ENCODE data around the gene APOF. TPM values are rescaled to one million over a fixed set of nuclear protein-coding genes. Genes with fewer than 3 reads are reported as not detected.
A peak's percentile ranks its signal among the peaks of the same experiment; 100 is the strongest.

The APOF gene
- total and polyA plus RNA-seq, 2 of the 8 experiments (the other 6 are each of a cell fraction or from before 2014, with no cell fraction given) = not detected

DNA sequence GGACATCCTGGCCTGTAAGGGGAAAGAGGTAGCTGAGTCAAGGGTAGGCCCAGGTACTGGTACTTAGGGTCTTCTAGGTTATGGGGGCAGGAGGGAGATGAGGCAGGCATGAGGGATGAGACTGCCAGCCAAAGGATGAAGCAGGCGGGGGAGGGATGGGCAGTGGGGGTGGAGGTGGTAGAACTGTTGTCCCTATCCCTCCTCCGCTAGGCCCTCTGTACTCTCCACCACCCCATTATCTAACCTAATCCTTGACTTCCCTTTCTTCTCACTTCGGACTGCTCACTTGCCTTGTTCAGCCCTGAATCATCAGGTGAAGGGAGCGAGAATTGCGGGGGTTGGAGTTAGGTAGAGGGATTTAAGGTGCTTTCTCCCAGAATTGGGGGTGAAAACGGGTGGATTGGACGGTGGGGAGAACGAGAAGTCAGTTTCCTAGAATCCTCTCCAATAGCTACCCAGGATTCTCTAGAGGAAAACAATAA lies 29.4 kb downstream of the APOF start (continued):
- TF ChIP-seq, protein P1, sequence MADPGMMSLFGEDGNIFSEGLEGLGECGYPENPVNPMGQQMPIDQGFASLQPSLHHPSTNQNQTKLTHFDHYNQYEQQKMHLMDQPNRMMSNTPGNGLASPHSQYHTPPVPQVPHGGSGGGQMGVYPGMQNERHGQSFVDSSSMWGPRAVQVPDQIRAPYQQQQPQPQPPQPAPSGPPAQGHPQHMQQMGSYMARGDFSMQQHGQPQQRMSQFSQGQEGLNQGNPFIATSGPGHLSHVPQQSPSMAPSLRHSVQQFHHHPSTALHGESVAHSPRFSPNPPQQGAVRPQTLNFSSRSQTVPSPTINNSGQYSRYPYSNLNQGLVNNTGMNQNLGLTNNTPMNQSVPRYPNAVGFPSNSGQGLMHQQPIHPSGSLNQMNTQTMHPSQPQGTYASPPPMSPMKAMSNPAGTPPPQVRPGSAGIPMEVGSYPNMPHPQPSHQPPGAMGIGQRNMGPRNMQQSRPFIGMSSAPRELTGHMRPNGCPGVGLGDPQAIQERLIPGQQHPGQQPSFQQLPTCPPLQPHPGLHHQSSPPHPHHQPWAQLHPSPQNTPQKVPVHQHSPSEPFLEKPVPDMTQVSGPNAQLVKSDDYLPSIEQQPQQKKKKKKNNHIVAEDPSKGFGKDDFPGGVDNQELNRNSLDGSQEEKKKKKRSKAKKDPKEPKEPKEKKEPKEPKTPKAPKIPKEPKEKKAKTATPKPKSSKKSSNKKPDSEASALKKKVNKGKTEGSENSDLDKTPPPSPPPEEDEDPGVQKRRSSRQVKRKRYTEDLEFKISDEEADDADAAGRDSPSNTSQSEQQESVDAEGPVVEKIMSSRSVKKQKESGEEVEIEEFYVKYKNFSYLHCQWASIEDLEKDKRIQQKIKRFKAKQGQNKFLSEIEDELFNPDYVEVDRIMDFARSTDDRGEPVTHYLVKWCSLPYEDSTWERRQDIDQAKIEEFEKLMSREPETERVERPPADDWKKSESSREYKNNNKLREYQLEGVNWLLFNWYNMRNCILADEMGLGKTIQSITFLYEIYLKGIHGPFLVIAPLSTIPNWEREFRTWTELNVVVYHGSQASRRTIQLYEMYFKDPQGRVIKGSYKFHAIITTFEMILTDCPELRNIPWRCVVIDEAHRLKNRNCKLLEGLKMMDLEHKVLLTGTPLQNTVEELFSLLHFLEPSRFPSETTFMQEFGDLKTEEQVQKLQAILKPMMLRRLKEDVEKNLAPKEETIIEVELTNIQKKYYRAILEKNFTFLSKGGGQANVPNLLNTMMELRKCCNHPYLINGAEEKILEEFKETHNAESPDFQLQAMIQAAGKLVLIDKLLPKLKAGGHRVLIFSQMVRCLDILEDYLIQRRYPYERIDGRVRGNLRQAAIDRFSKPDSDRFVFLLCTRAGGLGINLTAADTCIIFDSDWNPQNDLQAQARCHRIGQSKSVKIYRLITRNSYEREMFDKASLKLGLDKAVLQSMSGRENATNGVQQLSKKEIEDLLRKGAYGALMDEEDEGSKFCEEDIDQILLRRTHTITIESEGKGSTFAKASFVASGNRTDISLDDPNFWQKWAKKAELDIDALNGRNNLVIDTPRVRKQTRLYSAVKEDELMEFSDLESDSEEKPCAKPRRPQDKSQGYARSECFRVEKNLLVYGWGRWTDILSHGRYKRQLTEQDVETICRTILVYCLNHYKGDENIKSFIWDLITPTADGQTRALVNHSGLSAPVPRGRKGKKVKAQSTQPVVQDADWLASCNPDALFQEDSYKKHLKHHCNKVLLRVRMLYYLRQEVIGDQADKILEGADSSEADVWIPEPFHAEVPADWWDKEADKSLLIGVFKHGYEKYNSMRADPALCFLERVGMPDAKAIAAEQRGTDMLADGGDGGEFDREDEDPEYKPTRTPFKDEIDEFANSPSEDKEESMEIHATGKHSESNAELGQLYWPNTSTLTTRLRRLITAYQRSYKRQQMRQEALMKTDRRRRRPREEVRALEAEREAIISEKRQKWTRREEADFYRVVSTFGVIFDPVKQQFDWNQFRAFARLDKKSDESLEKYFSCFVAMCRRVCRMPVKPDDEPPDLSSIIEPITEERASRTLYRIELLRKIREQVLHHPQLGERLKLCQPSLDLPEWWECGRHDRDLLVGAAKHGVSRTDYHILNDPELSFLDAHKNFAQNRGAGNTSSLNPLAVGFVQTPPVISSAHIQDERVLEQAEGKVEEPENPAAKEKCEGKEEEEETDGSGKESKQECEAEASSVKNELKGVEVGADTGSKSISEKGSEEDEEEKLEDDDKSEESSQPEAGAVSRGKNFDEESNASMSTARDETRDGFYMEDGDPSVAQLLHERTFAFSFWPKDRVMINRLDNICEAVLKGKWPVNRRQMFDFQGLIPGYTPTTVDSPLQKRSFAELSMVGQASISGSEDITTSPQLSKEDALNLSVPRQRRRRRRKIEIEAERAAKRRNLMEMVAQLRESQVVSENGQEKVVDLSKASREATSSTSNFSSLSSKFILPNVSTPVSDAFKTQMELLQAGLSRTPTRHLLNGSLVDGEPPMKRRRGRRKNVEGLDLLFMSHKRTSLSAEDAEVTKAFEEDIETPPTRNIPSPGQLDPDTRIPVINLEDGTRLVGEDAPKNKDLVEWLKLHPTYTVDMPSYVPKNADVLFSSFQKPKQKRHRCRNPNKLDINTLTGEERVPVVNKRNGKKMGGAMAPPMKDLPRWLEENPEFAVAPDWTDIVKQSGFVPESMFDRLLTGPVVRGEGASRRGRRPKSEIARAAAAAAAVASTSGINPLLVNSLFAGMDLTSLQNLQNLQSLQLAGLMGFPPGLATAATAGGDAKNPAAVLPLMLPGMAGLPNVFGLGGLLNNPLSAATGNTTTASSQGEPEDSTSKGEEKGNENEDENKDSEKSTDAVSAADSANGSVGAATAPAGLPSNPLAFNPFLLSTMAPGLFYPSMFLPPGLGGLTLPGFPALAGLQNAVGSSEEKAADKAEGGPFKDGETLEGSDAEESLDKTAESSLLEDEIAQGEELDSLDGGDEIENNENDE (IDR thresholded peaks at IDR 0.05; ENCODE audit: insufficient replicate concordance, low read length) = no peak
- TF ChIP-seq SIX5 (IDR thresholded peaks at IDR 0.05; ENCODE audit: low read depth, low read length) (no peak), SP4 (IDR thresholded peaks at IDR 0.05; ENCODE audit: low read length) (no peak), EGR1 (IDR thresholded peaks at IDR 0.05; ENCODE audit: borderline replicate concordance, low read depth, low read length) (no peak), POLR2A (IDR thresholded peaks at IDR 0.05; ENCODE audit: control extremely low read depth in 1 of 2, low read depth in 2 of 2, low read length in 2 of 2) (no peak; a peak in 1 of 3 replicates), MAFK (IDR thresholded peaks at IDR 0.05; ENCODE audit: low read depth, low read length) (no peak), NANOG (IDR thresholded peaks at IDR 0.05; ENCODE audit: insufficient read depth, low read depth, low read length, poor library complexity, severe bottlenecking) (no peak), SAP30 (IDR thresholded peaks at IDR 0.05; ENCODE audit: insufficient read depth, insufficient replicate concordance, low read length) (no peak), SIRT6 (IDR thresholded peaks at IDR 0.05; ENCODE audit: low read length) (no peak), NRF1 (IDR thresholded peaks at IDR 0.05; ENCODE audit: low read depth, low read length) (no peak)
- TF ChIP-seq, protein P2, sequence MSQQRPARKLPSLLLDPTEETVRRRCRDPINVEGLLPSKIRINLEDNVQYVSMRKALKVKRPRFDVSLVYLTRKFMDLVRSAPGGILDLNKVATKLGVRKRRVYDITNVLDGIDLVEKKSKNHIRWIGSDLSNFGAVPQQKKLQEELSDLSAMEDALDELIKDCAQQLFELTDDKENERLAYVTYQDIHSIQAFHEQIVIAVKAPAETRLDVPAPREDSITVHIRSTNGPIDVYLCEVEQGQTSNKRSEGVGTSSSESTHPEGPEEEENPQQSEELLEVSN (IDR thresholded peaks at IDR 0.05) = 0 out of 2 replicates have a peak, but pooled peaks have one; percentile 4
